CD8-positive, alpha-beta memory T cell (primary cell): ENCODE results near the gene SYT15B. TPM values are rescaled to one million over a fixed set of nuclear protein-coding genes. Genes with fewer than 3 reads are reported as not detected.
"Not testable (repeated sequence)": the region's sequence is repeated elsewhere in the genome, so short reads cannot be mapped to it uniquely, and the experiment has no call there.

Source experiments
- CTCF ChIA-PET: fragments of 350-600 bp; sonication (Branson Sonifier 250); formaldehyde crosslinking; loops from one replicate; lab custom pipeline; 2021; ENCODE audit warnings: antibody characterized with exemption; lab: Charles Lee
- POLR2A ChIA-PET: fragments of 350-600 bp; sonication (Branson Sonifier 250); formaldehyde crosslinking; loops from one replicate; lab custom pipeline; 2021; ENCODE audit warnings: antibody characterized with exemption; lab: Charles Lee
- DNase-seq, 5 donors: peaks; one replicate each; pipeline versions ENCODE4 v3.0.0 to v3.0.0-alpha.2; 2020 to 2022; ENCODE audit warnings: mixed read lengths in 1 of 5
- H3K27ac ChIP-seq: one replicate; pipeline ENCODE4 v1.7.0; 2013; ENCODE audit warnings: low read depth, mild to moderate bottlenecking, low read length, moderate library complexity
- H3K27me3 ChIP-seq: 2 replicates; pipeline ENCODE4 v1.7.0; 2013; ENCODE audit warnings: low read length, mild to moderate bottlenecking; ENCODE audit not compliant: insufficient read depth, poor library complexity, severe bottlenecking
- H3K36me3 ChIP-seq: 2 replicates; pipeline ENCODE4 v1.7.0; 2013; ENCODE audit warnings: mild to moderate bottlenecking, low read length, moderate library complexity; ENCODE audit not compliant: insufficient read depth
- H3K4me1 ChIP-seq: 2 replicates; pipeline ENCODE4 v1.7.0; 2013; ENCODE audit warnings: mild to moderate bottlenecking, low read length, moderate library complexity; ENCODE audit not compliant: insufficient read depth
- H3K4me3 ChIP-seq: 2 replicates; pipeline ENCODE4 v1.7.0; 2013; ENCODE audit warnings: mild to moderate bottlenecking, low read length
- H3K9me3 ChIP-seq: 2 replicates; pipeline ENCODE4 v1.7.0; 2013; ENCODE audit warnings: mild to moderate bottlenecking, low read length
- H3K27ac Mint-ChIP-seq, 8 donors: one replicate each; pipeline ENCODE4 v1.8.0; 2020 to 2021; ENCODE audit warnings: mixed read lengths in 8 of 8, mild to moderate bottlenecking in 6 of 8, inconsistent platforms in 3 of 8, moderate library complexity in 3 of 8
- H3K27me3 Mint-ChIP-seq, 2 donors: one replicate each; pipeline ENCODE4 v1.8.0; 2020 to 2021; ENCODE audit warnings: mixed read lengths in 2 of 2, mild to moderate bottlenecking in 1 of 2, moderate library complexity in 1 of 2
- H3K36me3 Mint-ChIP-seq, 3 donors: one replicate each; pipeline ENCODE4 v1.8.0; 2020 to 2021; ENCODE audit warnings: mixed read lengths in 3 of 3, inconsistent platforms in 1 of 3, mild to moderate bottlenecking in 1 of 3
- H3K4me1 Mint-ChIP-seq, 3 donors: one replicate each; pipeline ENCODE4 v1.8.0; 2020 to 2021; ENCODE audit warnings: mixed read lengths in 3 of 3, inconsistent platforms in 1 of 3, mild to moderate bottlenecking in 1 of 3
- H3K4me3 Mint-ChIP-seq, 7 donors: one replicate each; pipeline ENCODE4 v1.8.0; 2020 to 2021; ENCODE audit warnings: mixed read lengths in 7 of 7, mild to moderate bottlenecking in 6 of 7, moderate library complexity in 4 of 7, inconsistent platforms in 2 of 7
- H3K9me3 Mint-ChIP-seq, 5 donors: one replicate each; pipeline ENCODE4 v1.8.0; 2020 to 2022; ENCODE audit warnings: mixed read lengths in 5 of 5, mild to moderate bottlenecking in 3 of 5, moderate library complexity in 2 of 5, inconsistent platforms in 1 of 5
- polyA plus RNA-seq: library from polyadenylated mRNA; unstranded; fragments of 300-500 nt; fragmentation: Illumina TruSeq; gene quantifications from one replicate; pipeline ENCODE4 v1.2.3, GENCODE V29; 2021
- total RNA-seq, 2 experiments: library from RNA; stranded (reverse); gene quantifications; one replicate each; pipeline ENCODE4 v1.2.3, GENCODE V29; 2021

Gene SYT15B
- under 1 TPM; 0.13 to 0.22 TPM for total RNA-seq
- polyA plus RNA-seq = not detected

GRCh38 chr10:47763554-47764175 lies at the start of gene SYT15B:
SYT15B (minus strand) TSS chr10:47763592; CDS start chr10:47762640, 952 bp downstream.
- H3K36me3 Mint-ChIP-seq, H3K4me3 ChIP-seq, DNase-seq, H3K4me3 Mint-ChIP-seq, H3K27ac ChIP-seq, H3K27ac Mint-ChIP-seq, H3K27me3 Mint-ChIP-seq, CTCF ChIA-PET, H3K27me3 ChIP-seq, H3K9me3 Mint-ChIP-seq, H3K9me3 ChIP-seq, H3K36me3 ChIP-seq, H3K4me1 ChIP-seq, H3K4me1 Mint-ChIP-seq, POLR2A ChIA-PET: not testable (repeated sequence)

GRCh38 chr10:47779590-47779989 lies 16.2 kb upstream of the SYT15B start:
- H3K9me3 ChIP-seq, H3K4me3 ChIP-seq, H3K4me1 ChIP-seq, H3K27me3 ChIP-seq, H3K36me3 Mint-ChIP-seq, H3K4me3 Mint-ChIP-seq, CTCF ChIA-PET, H3K9me3 Mint-ChIP-seq, DNase-seq, H3K27ac ChIP-seq, H3K36me3 ChIP-seq, H3K27ac Mint-ChIP-seq, POLR2A ChIA-PET, H3K4me1 Mint-ChIP-seq, H3K27me3 Mint-ChIP-seq: not testable (repeated sequence)

GRCh38 chr10:47775361-47776231 lies 12.2 kb upstream of the SYT15B start:
- POLR2A ChIA-PET, H3K27me3 Mint-ChIP-seq, H3K36me3 Mint-ChIP-seq, H3K27me3 ChIP-seq, H3K27ac Mint-ChIP-seq, H3K4me1 ChIP-seq, DNase-seq, H3K4me3 Mint-ChIP-seq, H3K4me1 Mint-ChIP-seq, H3K9me3 Mint-ChIP-seq, H3K9me3 ChIP-seq, CTCF ChIA-PET, H3K4me3 ChIP-seq, H3K27ac ChIP-seq, H3K36me3 ChIP-seq: not testable (repeated sequence)

- H3K27ac ChIP-seq, H3K4me3 Mint-ChIP-seq, POLR2A ChIA-PET, H3K4me1 Mint-ChIP-seq, CTCF ChIA-PET, H3K36me3 Mint-ChIP-seq, H3K9me3 Mint-ChIP-seq, H3K4me3 ChIP-seq, DNase-seq, H3K9me3 ChIP-seq, H3K36me3 ChIP-seq, H3K27me3 ChIP-seq, H3K4me1 ChIP-seq, H3K27ac Mint-ChIP-seq, H3K27me3 Mint-ChIP-seq: not testable (repeated sequence)
Measured at GRCh38 chr10:47770745-47771144, 7.4 kb upstream of the SYT15B start.

- H3K36me3 ChIP-seq, POLR2A ChIA-PET, H3K27ac ChIP-seq, CTCF ChIA-PET, H3K9me3 Mint-ChIP-seq, H3K27me3 Mint-ChIP-seq, H3K4me1 Mint-ChIP-seq, H3K27me3 ChIP-seq, H3K36me3 Mint-ChIP-seq, DNase-seq, H3K4me3 ChIP-seq, H3K9me3 ChIP-seq, H3K27ac Mint-ChIP-seq, H3K4me1 ChIP-seq, H3K4me3 Mint-ChIP-seq: not testable (repeated sequence)
Measured at GRCh38 chr10:47768578-47769115, 5.3 kb upstream of the SYT15B start.

GRCh38 chr10:47768085-47768484 lies 4.7 kb upstream of the SYT15B start:
- H3K27me3 Mint-ChIP-seq, CTCF ChIA-PET, H3K27ac ChIP-seq, H3K36me3 Mint-ChIP-seq, H3K4me1 Mint-ChIP-seq, H3K4me1 ChIP-seq, H3K4me3 ChIP-seq, POLR2A ChIA-PET, H3K9me3 Mint-ChIP-seq, H3K27me3 ChIP-seq, DNase-seq, H3K4me3 Mint-ChIP-seq, H3K27ac Mint-ChIP-seq, H3K36me3 ChIP-seq, H3K9me3 ChIP-seq: not testable (repeated sequence)

- H3K4me3 ChIP-seq, H3K4me1 ChIP-seq, H3K27ac ChIP-seq, H3K27me3 Mint-ChIP-seq, H3K4me1 Mint-ChIP-seq, H3K36me3 ChIP-seq, DNase-seq, H3K27ac Mint-ChIP-seq, H3K9me3 ChIP-seq, H3K9me3 Mint-ChIP-seq, H3K27me3 ChIP-seq, POLR2A ChIA-PET, H3K4me3 Mint-ChIP-seq, H3K36me3 Mint-ChIP-seq, CTCF ChIA-PET: not testable (repeated sequence)
Measured at GRCh38 chr10:47767236-47767635, 3.8 kb upstream of the SYT15B start.

GRCh38 chr10:47765232-47765631 lies 1.8 kb upstream of the SYT15B start:
- not testable (repeated sequence) for H3K4me1 ChIP-seq

More at GRCh38 chr10:47765232-47765631, 1.8 kb upstream of the SYT15B start:
- CTCF ChIA-PET, H3K36me3 Mint-ChIP-seq, H3K4me3 ChIP-seq, POLR2A ChIA-PET, H3K9me3 Mint-ChIP-seq, H3K27me3 Mint-ChIP-seq, H3K9me3 ChIP-seq, H3K27ac ChIP-seq, H3K4me3 Mint-ChIP-seq, H3K27ac Mint-ChIP-seq, H3K4me1 Mint-ChIP-seq, H3K36me3 ChIP-seq, DNase-seq, H3K27me3 ChIP-seq: not testable (repeated sequence)
